Thyroid gland (tissue), 4 donors: Measurements from ENCODE around the gene SPTY2D1.

ENCODE experiments used
- POLR2A ChIP-seq, 2 donors: fragments of 450-650 bp; IDR thresholded peaks; one replicate each; pipeline ENCODE4 v1.6.1; 2017; ENCODE audit warnings: antibody characterized with exemption in 2 of 2, mild to moderate bottlenecking in 2 of 2, moderate library complexity in 1 of 2
- TF ChIP-seq, protein P1 (sequence below), 6 experiments: fragments of 200-600 bp in 3 of 6; fragments of 450-650 bp in 3 of 6; sonication (generic) in 3 of 6; IDR thresholded peaks; one replicate each; pipeline ENCODE4 v1.5.1; 2016 to 2019; ENCODE audit warnings: antibody characterized with exemption in 6 of 6, mild to moderate bottlenecking in 2 of 6, inconsistent platforms in 1 of 6, moderate library complexity in 1 of 6

- TF ChIP-seq, protein P1, sequence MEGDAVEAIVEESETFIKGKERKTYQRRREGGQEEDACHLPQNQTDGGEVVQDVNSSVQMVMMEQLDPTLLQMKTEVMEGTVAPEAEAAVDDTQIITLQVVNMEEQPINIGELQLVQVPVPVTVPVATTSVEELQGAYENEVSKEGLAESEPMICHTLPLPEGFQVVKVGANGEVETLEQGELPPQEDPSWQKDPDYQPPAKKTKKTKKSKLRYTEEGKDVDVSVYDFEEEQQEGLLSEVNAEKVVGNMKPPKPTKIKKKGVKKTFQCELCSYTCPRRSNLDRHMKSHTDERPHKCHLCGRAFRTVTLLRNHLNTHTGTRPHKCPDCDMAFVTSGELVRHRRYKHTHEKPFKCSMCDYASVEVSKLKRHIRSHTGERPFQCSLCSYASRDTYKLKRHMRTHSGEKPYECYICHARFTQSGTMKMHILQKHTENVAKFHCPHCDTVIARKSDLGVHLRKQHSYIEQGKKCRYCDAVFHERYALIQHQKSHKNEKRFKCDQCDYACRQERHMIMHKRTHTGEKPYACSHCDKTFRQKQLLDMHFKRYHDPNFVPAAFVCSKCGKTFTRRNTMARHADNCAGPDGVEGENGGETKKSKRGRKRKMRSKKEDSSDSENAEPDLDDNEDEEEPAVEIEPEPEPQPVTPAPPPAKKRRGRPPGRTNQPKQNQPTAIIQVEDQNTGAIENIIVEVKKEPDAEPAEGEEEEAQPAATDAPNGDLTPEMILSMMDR (IDR thresholded peaks at IDR 0.05), result no peak
- no peak for TF ChIP-seq POLR2A (IDR thresholded peaks at IDR 0.05)
Observed at GRCh38 chr11:18615628-18616392, 18.3 kb downstream of the SPTY2D1 start.
